HepG2 (cell line): ENCODE measurements around the gene IL12A. TPM values are rescaled to one million over a fixed set of nuclear protein-coding genes. Genes with fewer than 3 reads are reported as not detected.
A peak's percentile ranks its signal among the peaks of the same experiment; 100 is the strongest.

ENCODE experiments used
- ASH2L ChIP-seq: fragments of 300-600, 200-600 bp; sonication (generic); IDR thresholded peaks from 2 replicates; pipeline ENCODE4 v1.7.0; 2017; ENCODE audit warnings: low read depth, mild to moderate bottlenecking, moderate library complexity, mixed read lengths, low read length; ENCODE audit not compliant: insufficient read length
- CENPBD1 ChIP-seq: sonication (generic); formaldehyde crosslinking; IDR thresholded peaks from 2 replicates; pipeline ENCODE4 v1.8.0; 2022; ENCODE audit warnings: missing genetic modification reagents, low read depth, mild to moderate bottlenecking, borderline replicate concordance
- CENPX ChIP-seq: sonication (generic); formaldehyde crosslinking; IDR thresholded peaks from 2 replicates; pipeline ENCODE4 v1.9.0; 2021; ENCODE audit warnings: mild to moderate bottlenecking, missing genetic modification reagents, moderate library complexity
- ELF3 ChIP-seq: IDR thresholded peaks from 2 replicates; pipeline ENCODE4 v1.6.1; 2016; ENCODE audit warnings: missing genetic modification reagents, missing compliant biosample characterization
- FOSL1 ChIP-seq: sonication (generic); formaldehyde crosslinking; IDR thresholded peaks from 2 replicates; pipeline ENCODE4 v1.9.0; 2021; ENCODE audit warnings: missing genetic modification reagents, borderline replicate concordance
- FOXK1 ChIP-seq: sonication (generic); formaldehyde crosslinking; IDR thresholded peaks from 2 replicates; pipeline ENCODE4 v1.4.0; 2020; ENCODE audit warnings: low read depth, missing genetic modification reagents, borderline replicate concordance
- FOXO1 ChIP-seq: sonication (generic); formaldehyde crosslinking; IDR thresholded peaks from 2 replicates; pipeline ENCODE4 v1.4.0; 2020; ENCODE audit warnings: missing genetic modification reagents
- FOXP1 ChIP-seq, 2 experiments: fragments of 450-650 bp in 1 of 2; IDR thresholded peaks; 2 replicates each; pipeline ENCODE4 v1.6.1; 2017 to 2018; ENCODE audit warnings: antibody characterized with exemption in 1 of 2
- GATAD2A ChIP-seq: IDR thresholded peaks from 2 replicates; pipeline ENCODE4 v1.6.1; 2016
- GPN1 ChIP-seq: sonication (generic); formaldehyde crosslinking; IDR thresholded peaks from 2 replicates; pipeline ENCODE4 v1.5.1; 2020; ENCODE audit warnings: missing genetic modification reagents, borderline replicate concordance
- HOXA3 ChIP-seq: sonication (generic); formaldehyde crosslinking; IDR thresholded peaks from 2 replicates; pipeline ENCODE4 v1.5.0; 2020; ENCODE audit warnings: missing genetic modification reagents
- MAFF ChIP-seq: IDR thresholded peaks from 2 replicates; pipeline ENCODE4 v1.6.1; 2011; ENCODE audit warnings: low read depth, low read length, improper control_type of control experiment
- MIER2 ChIP-seq: IDR thresholded peaks from 2 replicates; pipeline ENCODE4 v1.6.1; 2016; ENCODE audit warnings: missing biosample characterization, missing genetic modification reagents
- NFIC ChIP-seq: IDR thresholded peaks from 2 replicates; pipeline ENCODE4 v1.6.1; 2012; ENCODE audit warnings: mild to moderate bottlenecking, low read length, inconsistent platforms
- NONO ChIP-seq, 2 experiments: fragments of 450-650 bp in 1 of 2; sonication (generic) in 1 of 2; formaldehyde crosslinking in 1 of 2; IDR thresholded peaks in 1 of 2; conservative IDR thresholded peaks in 1 of 2; 2 replicates each; pipeline versions ENCODE4 v1.6.1 to v1.8.0; 2017 to 2022; ENCODE audit warnings: mild to moderate bottlenecking in 1 of 2, missing genetic modification reagents in 1 of 2, moderate library complexity in 1 of 2
- RAD51 ChIP-seq: fragments of 450-650 bp; IDR thresholded peaks from 2 replicates; pipeline ENCODE4 v1.6.1; 2016; ENCODE audit warnings: borderline replicate concordance
- RFX3 ChIP-seq: IDR thresholded peaks from 2 replicates; pipeline ENCODE4 v1.6.1; 2016; ENCODE audit warnings: missing biosample characterization, missing genetic modification reagents
- SOX6 ChIP-seq, 2 experiments: fragments of 450-650 bp in 1 of 2; sonication (generic) in 1 of 2; formaldehyde crosslinking in 1 of 2; IDR thresholded peaks; 2 replicates each; pipeline versions ENCODE4 v1.4.0 to v1.6.1; 2017 to 2020; ENCODE audit warnings: antibody characterized with exemption in 1 of 2, mild to moderate bottlenecking in 1 of 2, missing genetic modification reagents in 1 of 2
- TFDP2 ChIP-seq: sonication (generic); formaldehyde crosslinking; IDR thresholded peaks from 2 replicates; pipeline ENCODE4 v1.4.0; 2020; ENCODE audit warnings: missing genetic modification reagents
- TRIM22 ChIP-seq: fragments of 450-650 bp; IDR thresholded peaks from 2 replicates; pipeline ENCODE4 v1.6.1; 2017
- ZBTB7B ChIP-seq: sonication (generic); formaldehyde crosslinking; IDR thresholded peaks from 2 replicates; pipeline ENCODE4 v1.4.0; 2020; ENCODE audit warnings: missing genetic modification reagents
- ZFP82 ChIP-seq: sonication (generic); formaldehyde crosslinking; IDR thresholded peaks from 2 replicates; pipeline ENCODE4 v1.5.1; 2020; ENCODE audit warnings: mild to moderate bottlenecking, missing genetic modification reagents, borderline replicate concordance
- ZNF10 ChIP-seq: sonication (generic); formaldehyde crosslinking; IDR thresholded peaks from 2 replicates; pipeline ENCODE4 v1.4.0; 2020; ENCODE audit warnings: mild to moderate bottlenecking, low read depth, missing genetic modification reagents, borderline replicate concordance
- ZNF143 ChIP-seq: sonication (generic); formaldehyde crosslinking; IDR thresholded peaks from 2 replicates; pipeline ENCODE4 v1.4.0; 2020; ENCODE audit warnings: missing genetic modification reagents
- ZNF180 ChIP-seq: sonication (generic); formaldehyde crosslinking; IDR thresholded peaks from 2 replicates; pipeline ENCODE4 v1.4.0; 2020; ENCODE audit warnings: low read depth, missing genetic modification reagents, borderline replicate concordance
- ZNF329 ChIP-seq: sonication (generic); formaldehyde crosslinking; IDR thresholded peaks from 2 replicates; pipeline ENCODE4 v1.9.0; 2021; ENCODE audit warnings: low read depth, mild to moderate bottlenecking, missing genetic modification reagents
- ZNF496 ChIP-seq: sonication (generic); formaldehyde crosslinking; IDR thresholded peaks from 2 replicates; pipeline ENCODE4 v1.8.1; 2023; ENCODE audit warnings: mild to moderate bottlenecking, moderate library complexity, missing genetic modification reagents; ENCODE audit not compliant: insufficient replicate concordance
- ZNF530 ChIP-seq: sonication (generic); formaldehyde crosslinking; IDR thresholded peaks from 2 replicates; pipeline ENCODE4 v1.5.0; 2020; ENCODE audit warnings: low read depth, mild to moderate bottlenecking, missing genetic modification reagents
- ZNF660 ChIP-seq: sonication (generic); formaldehyde crosslinking; IDR thresholded peaks from 2 replicates; pipeline ENCODE4 v1.5.1; 2020; ENCODE audit warnings: mild to moderate bottlenecking, low read depth, missing genetic modification reagents, borderline replicate concordance
- ZNF841 ChIP-seq: sonication (generic); formaldehyde crosslinking; IDR thresholded peaks from 2 replicates; pipeline ENCODE4 v1.8.1; 2023; ENCODE audit warnings: missing genetic modification reagents, borderline replicate concordance
- polyA plus RNA-seq, 8 experiments: library from polyadenylated mRNA; depleted of rRNA in 3 of 8; stranded (reverse) in 7 of 8; unstranded in 1 of 8; fragments of >200 nt; fragmentation: Illumina TruSeq in 4 of 8; extraction: Trizol in 4 of 8; gene quantifications; 2 replicates each; pipeline versions ENCODE4 v1.2.1 to v1.2.3, GENCODE V29; 2011 to 2016; ENCODE audit warnings: low read depth in 4 of 8, missing spikeins in 1 of 8, mixed read lengths in 1 of 8; ENCODE audit not compliant: insufficient read depth in 1 of 8
- total RNA-seq, 5 experiments: library from RNA; depleted of rRNA; stranded (reverse); fragments of >200 nt; fragmentation: Illumina TruSeq; extraction: Trizol; gene quantifications; 2 replicates each; pipeline ENCODE4 v1.2.3, GENCODE V29; 2016; ENCODE audit warnings: low read depth in 1 of 5

IL12A gene
- total and polyA plus RNA-seq, 2 of the 13 experiments (the other 11 are each of a cell fraction or from before 2014, with no cell fraction given): 0.36 to 1.1 TPM

GRCh38 chr3:159978353-159978752 lies 10.3 kb upstream of the IL12A start (continued):
- TF ChIP-seq NONO (IDR thresholded peaks at IDR 0.05) (no peak), NONO (CRISPR knock-in tag; conservative IDR thresholded peaks at IDR 0.05) (no peak), FOXO1 (CRISPR knock-in tag) (peak; percentile 40; the same call in 1 of the 2 replicates), GATAD2A (peak; percentile 77), ZNF329 (no peak), ZFP82 (CRISPR knock-in tag) (no peak), FOXK1 (CRISPR knock-in tag) (peak; percentile 56; the same call in 1 of the 2 replicates), MIER2 (CRISPR knock-in tag) (no peak), CENPBD1 (CRISPR knock-in tag) (no peak), ZNF660 (CRISPR knock-in tag) (no peak), HOXA3 (CRISPR knock-in tag) (peak; percentile 31; the same call in 1 of the 2 replicates), RFX3 (no peak), SOX6 (IDR thresholded peaks at IDR 0.05) (no peak), SOX6 (CRISPR knock-in tag; IDR thresholded peaks at IDR 0.05) (peak; percentile 40; the same call in 1 of the 2 replicates), ZBTB7B (CRISPR knock-in tag) (no peak), ZNF143 (CRISPR knock-in tag) (no peak), MAFF (no peak), TRIM22 (no peak), CENPX (CRISPR knock-in tag) (no peak), ASH2L (peak; percentile 56), ZNF530 (CRISPR knock-in tag) (no peak), ZNF496 (CRISPR knock-in tag) (no peak), FOXP1 (IDR thresholded peaks at IDR 0.05) (no peak), FOXP1 (CRISPR knock-in tag; IDR thresholded peaks at IDR 0.05) (peak; percentile 68), TFDP2 (CRISPR knock-in tag) (no peak), ELF3 (CRISPR knock-in tag) (peak; percentile 76), ZNF10 (CRISPR knock-in tag) (no peak), FOSL1 (CRISPR knock-in tag) (no peak), ZNF841 (CRISPR knock-in tag) (no peak), GPN1 (CRISPR knock-in tag) (no peak), RAD51 (no peak), ZNF180 (no peak), NFIC (0 out of 2 replicates have a peak, but pooled peaks have one; percentile 23)
